Measurements from ENCODE around the gene LDLRAD1.
"Not testable (repeated sequence)": the region's sequence is repeated elsewhere in the genome, so short reads cannot be mapped to it uniquely, and the experiment has no call there.

Gene LDLRAD1

GRCh38 chr1:54016343-54017282, 1.4 kb downstream of the LDLRAD1 start:
- DNase-seq, result no peak

GRCh38 chr1:54014009-54014629, 3.9 kb downstream of the LDLRAD1 start:
- DNase-seq, result no peak

- no peak for DNase-seq
These were observed 4.5 kb downstream of the LDLRAD1 start for GRCh38 chr1:54013393-54014008.

GRCh38 chr1:54012863-54013262, 5.1 kb downstream of the LDLRAD1 start:
- no peak for DNase-seq

- DNase-seq, result no peak
These were observed 6.0 kb downstream of the LDLRAD1 start for GRCh38 chr1:54012008-54012325.

- DNase-seq, result no peak
These were observed 6.5 kb downstream of the LDLRAD1 start for GRCh38 chr1:54011316-54012007.

- no peak for DNase-seq
These were observed 7.4 kb downstream of the LDLRAD1 start for GRCh38 chr1:54010415-54011117.

- DNase-seq, result no peak
These were observed 8.6 kb downstream of the LDLRAD1 start for GRCh38 chr1:54009406-54009805.

GRCh38 chr1:54008876-54009275, 9.1 kb downstream of the LDLRAD1 start:
- DNase-seq, result no peak

- DNase-seq, result no peak
These were observed 10.4 kb downstream of the LDLRAD1 start for GRCh38 chr1:54007613-54008012.

GRCh38 chr1:54006508-54006907, 11.5 kb downstream of the LDLRAD1 start:
- no peak for DNase-seq

- DNase-seq, result no peak
These were observed 13.4 kb downstream of the LDLRAD1 start for GRCh38 chr1:54004481-54005049.

- DNase-seq, result not testable (repeated sequence)
These were observed 14.1 kb downstream of the LDLRAD1 start for GRCh38 chr1:54003750-54004480.

GRCh38 chr1:54003249-54003646, 14.7 kb downstream of the LDLRAD1 start:
- DNase-seq, result no peak

GRCh38 chr1:54002544-54003248, 15.3 kb downstream of the LDLRAD1 start:
- no peak for DNase-seq

GRCh38 chr1:54001591-54001990, 16.4 kb downstream of the LDLRAD1 start:
- no peak for DNase-seq

GRCh38 chr1:53999920-54000319, 18.1 kb downstream of the LDLRAD1 start:
- DNase-seq, result no peak

- DNase-seq, result no peak
These were observed 19.8 kb downstream of the LDLRAD1 start for GRCh38 chr1:53998223-53998622.

GRCh38 chr1:53995683-53996082, 22.3 kb downstream of the LDLRAD1 start:
- DNase-seq, result no peak

GRCh38 chr1:53994516-53994915, 23.5 kb downstream of the LDLRAD1 start:
- DNase-seq, result not testable (repeated sequence)
